Keratinocyte (primary cell): ENCODE data around the gene UTP11. TPM values are rescaled to one million over a fixed set of nuclear protein-coding genes. Genes with fewer than 3 reads are reported as not detected.

ENCODE experiments used
- DNase-seq: peaks from one replicate; pipeline ENCODE4 v3.0.0-alpha.2; 2011; ENCODE audit warnings: low read depth, missing footprints, low spot score
- FAIRE-seq: peaks from 2 replicates; lab custom pipeline; 2011; peaks lifted over from hg19 to GRCh38; lab: Jason Lieb, UNC
- H2AFZ ChIP-seq: 2 replicates; pipeline ENCODE4 v1.6.0; 2012; ENCODE audit warnings: low read length, control low read depth, inconsistent platforms; ENCODE audit not compliant: control insufficient read depth
- H3K27ac ChIP-seq: 2 replicates; pipeline ENCODE4 v1.5.1; 2011; ENCODE audit warnings: low read length; ENCODE audit not compliant: control insufficient read depth, insufficient read depth
- H3K27me3 ChIP-seq: 3 replicates; pipeline ENCODE4 v1.6.0; 2011; ENCODE audit warnings: low read length; ENCODE audit not compliant: control insufficient read depth, insufficient read depth; ENCODE audit errors: extremely low read depth
- H3K36me3 ChIP-seq, 2 experiments: 2 replicates in 1 of 2; 3 replicates in 1 of 2; pipeline ENCODE4 v1.5.1; 2011; ENCODE audit warnings: low read length in 2 of 2, mild to moderate bottlenecking in 1 of 2; ENCODE audit not compliant: control insufficient read depth in 2 of 2, insufficient read depth in 2 of 2; ENCODE audit errors: extremely low read depth in 1 of 2
- H3K4me1 ChIP-seq: 3 replicates; pipeline ENCODE4 v1.5.1; 2011; ENCODE audit warnings: low read length; ENCODE audit not compliant: control insufficient read depth, insufficient read depth; ENCODE audit errors: extremely low read depth
- H3K4me2 ChIP-seq: 3 replicates; pipeline ENCODE4 v1.6.0; 2011; ENCODE audit warnings: low read depth, low read length; ENCODE audit not compliant: control insufficient read depth, insufficient read depth; ENCODE audit errors: extremely low read depth
- H3K4me3 ChIP-seq, 3 experiments: fragments of 200-600 bp in 1 of 3; sonication (generic) in 1 of 3; 2 replicates in 2 of 3; 3 replicates in 1 of 3; pipeline ENCODE4 v1.5.1; 2011 to 2016; ENCODE audit warnings: low read length in 3 of 3, mild to moderate bottlenecking in 3 of 3, control low read depth in 2 of 3, inconsistent platforms in 1 of 3, low read depth in 1 of 3, mixed read lengths in 1 of 3, mixed run types in 1 of 3, moderate library complexity in 1 of 3; ENCODE audit not compliant: control insufficient read depth in 2 of 3, insufficient read depth in 2 of 3; ENCODE audit errors: extremely low read depth in 1 of 3
- H3K79me2 ChIP-seq: 2 replicates; pipeline ENCODE4 v1.6.0; 2012; ENCODE audit warnings: low read length; ENCODE audit not compliant: control insufficient read depth, insufficient read depth
- H3K9ac ChIP-seq: 3 replicates; pipeline ENCODE4 v1.6.0; 2011; ENCODE audit warnings: low read length; ENCODE audit not compliant: control insufficient read depth, insufficient read depth; ENCODE audit errors: extremely low read depth
- H3K9me1 ChIP-seq: 3 replicates; pipeline ENCODE4 v1.6.0; 2011; ENCODE audit warnings: low read length; ENCODE audit not compliant: control insufficient read depth, insufficient read depth; ENCODE audit errors: extremely low read depth
- H3K9me3 ChIP-seq: 2 replicates; pipeline ENCODE4 v1.5.1; 2012; ENCODE audit warnings: low read depth, low read length; ENCODE audit not compliant: control insufficient read depth
- H4K20me1 ChIP-seq: 3 replicates; pipeline ENCODE4 v1.6.0; 2011; ENCODE audit warnings: low read length; ENCODE audit not compliant: control insufficient read depth, insufficient read depth; ENCODE audit errors: extremely low read depth
- CTCF ChIP-seq, 3 experiments: IDR thresholded peaks in 1 of 3; conservative IDR thresholded peaks in 1 of 3; optimal IDR thresholded peaks in 1 of 3; 2 replicates in 2 of 3; 3 replicates in 1 of 3; pipeline versions ENCODE3 to v1.5.1; 2011; ENCODE audit warnings: low read length in 3 of 3, mild to moderate bottlenecking in 3 of 3, moderate library complexity in 2 of 3, control low read depth in 1 of 3, inconsistent platforms in 1 of 3; ENCODE audit not compliant: insufficient read depth in 2 of 3; ENCODE audit errors: extremely low read depth in 1 of 3
- EZH2 ChIP-seq: IDR thresholded peaks from one replicate; pipeline ENCODE4 v1.6.1; 2012; ENCODE audit warnings: inconsistent platforms, mild to moderate bottlenecking, low read length, moderate library complexity
- dilution Hi-C: fragments of 300-500 bp; cut with MboI; formaldehyde crosslinking; loops from one replicate; pipeline ENCODE4 v1.7.0; 2020; ENCODE audit warnings: low sequenced_read_pairs; ENCODE audit not compliant: extremely low pct_ligation_motif_present
- polyA plus RNA-seq, 5 experiments: library from polyadenylated mRNA; depleted of rRNA in 3 of 5; stranded (reverse) in 3 of 5; stranded (forward) in 1 of 5; unstranded in 1 of 5; fragments of >200 nt; gene quantifications; 1 replicate in 1 of 5; 2 replicates in 3 of 5; 3 replicates in 1 of 5; pipeline versions ENCODE4 v1.2.1 to v1.2.3, GENCODE V29; 2011 to 2012; ENCODE audit warnings: missing spikeins in 2 of 5, low read depth in 1 of 5, low replicate concordance in 1 of 5

Gene UTP11
- polyA plus RNA-seq, 1 donor (not counting 4 experiments of a cell fraction or from before 2014, with no cell fraction given): 50.0 TPM

- Histone ChIP-seq H3K4me1 (peaks cover 25% of the 10 kb centered on the region), H3K4me2 (peak overlapping the region; percentile 31), H3K9me3 (no peaks in the 10 kb centered on the region), H3K27me3 (no peaks in the 10 kb centered on the region), H3K27ac (no peak overlapping the region), H3K9ac (no peak overlapping the region), H3K4me3 (no peak overlapping the region), H3K9me1 (no peaks in the 10 kb centered on the region), H3K79me2 (no peaks in the 10 kb centered on the region), H2AFZ (no peak overlapping the region), H4K20me1 (no peaks in the 10 kb centered on the region), H3K36me3 (no peaks in the 10 kb centered on the region)
- dilution Hi-C loops: no loop called here
- peak; percentile 28 for DNase-seq
- FAIRE-seq: peak; percentile 95
- peak; percentile 49 to 61 (median 58) for TF ChIP-seq CTCF (optimal IDR thresholded peaks at IDR 0.05 in 1 of 3, IDR thresholded peaks at IDR 0.05 in 1 of 3, conservative IDR thresholded peaks at IDR 0.05 in 1 of 3; ENCODE audit: extremely low read depth in 1 of 3, insufficient read depth in 2 of 3, low read length in 3 of 3)
- TF ChIP-seq EZH2: no peak
These were observed 59.0 kb downstream of the UTP11 start for GRCh38 chr1:38071312-38072256.

- no peak overlapping the region for H3K9ac ChIP-seq
- FAIRE-seq (no peak), DNase-seq (no peak)
- TF ChIP-seq CTCF (optimal IDR thresholded peaks at IDR 0.05 in 1 of 3, IDR thresholded peaks at IDR 0.05 in 1 of 3, conservative IDR thresholded peaks at IDR 0.05 in 1 of 3; ENCODE audit: extremely low read depth in 1 of 3, insufficient read depth in 2 of 3, low read length in 3 of 3): no peak
- TF ChIP-seq EZH2: no peak
- no peaks in the 10 kb centered on the region for H3K27me3 ChIP-seq
- no peak overlapping the region for H2AFZ ChIP-seq
- H3K27ac ChIP-seq: no peak overlapping the region
- no peaks in the 10 kb centered on the region for H3K79me2 ChIP-seq
- H4K20me1 ChIP-seq: no peaks in the 10 kb centered on the region
- no peak overlapping the region for H3K4me2 ChIP-seq
- dilution Hi-C loops: no loop called here
- H3K9me1 ChIP-seq: no peaks in the 10 kb centered on the region
- H3K4me1 ChIP-seq: peaks cover 25% of the 10 kb centered on the region
- H3K4me3 ChIP-seq: no peak overlapping the region
- H3K9me3 ChIP-seq: no peaks in the 10 kb centered on the region
- H3K36me3 ChIP-seq: no peaks in the 10 kb centered on the region
These were observed 60.3 kb downstream of the UTP11 start for GRCh38 chr1:38072858-38073257.
